HCT116 (cell line): ENCODE measurements around the gene ATF6B.

Experiments used
- EZH2 ChIP-seq: fragments of 200-600 bp; sonication (generic); IDR thresholded peaks from 2 replicates; pipeline ENCODE4 v1.6.1; 2017; ENCODE audit warnings: antibody characterized with exemption, mixed run types
- POLR2AphosphoS5 ChIP-seq: IDR thresholded peaks from 2 replicates; pipeline ENCODE4 v1.6.1; 2011; ENCODE audit warnings: mild to moderate bottlenecking, low read depth, low read length, moderate library complexity
- SP1 ChIP-seq: IDR thresholded peaks from 2 replicates; pipeline ENCODE4 v1.6.1; 2012; ENCODE audit warnings: low read depth
- SRF ChIP-seq: IDR thresholded peaks from 2 replicates; pipeline ENCODE4 v1.6.1; 2012; ENCODE audit warnings: low read depth
- TF ChIP-seq, protein P1 (sequence below), 3 experiments: fragments of 200-600 bp in 1 of 3; sonication (generic) in 1 of 3; IDR thresholded peaks in 2 of 3; conservative IDR thresholded peaks in 1 of 3; 2 replicates each; pipeline ENCODE4 v1.5.1; 2012 to 2017; ENCODE audit warnings: low read depth in 2 of 3, low read length in 2 of 3, antibody characterized with exemption in 1 of 3, borderline replicate concordance in 1 of 3, control low read depth in 1 of 3, mild to moderate bottlenecking in 1 of 3, mixed read lengths in 1 of 3, mixed run types in 1 of 3, moderate library complexity in 1 of 3; ENCODE audit not compliant: insufficient read depth in 1 of 3

DNA sequence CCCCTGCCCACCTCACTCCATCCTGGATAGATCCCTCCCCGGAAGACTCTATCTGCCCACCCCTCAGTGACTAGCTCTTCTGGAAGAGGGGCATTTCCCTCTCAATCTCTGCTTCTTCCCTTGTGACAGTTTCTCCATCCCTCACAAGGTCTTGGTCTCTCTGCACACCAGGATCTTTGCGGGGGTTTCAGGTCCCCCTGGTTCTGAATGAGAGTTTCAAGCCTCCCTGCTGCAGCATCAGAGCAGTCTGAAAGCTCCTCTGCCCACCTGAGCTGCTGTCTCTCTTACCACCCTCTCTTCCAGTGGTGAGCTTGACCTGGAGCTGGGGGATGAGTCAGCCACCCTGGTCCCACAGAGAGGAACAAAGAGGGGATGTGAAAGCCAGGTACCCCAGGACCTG is 43.3 kb downstream of the ATF6B start:
- no peak for TF ChIP-seq SP1
- TF ChIP-seq POLR2AphosphoS5 = no peak
- no peak for TF ChIP-seq SRF
- TF ChIP-seq, protein P1, sequence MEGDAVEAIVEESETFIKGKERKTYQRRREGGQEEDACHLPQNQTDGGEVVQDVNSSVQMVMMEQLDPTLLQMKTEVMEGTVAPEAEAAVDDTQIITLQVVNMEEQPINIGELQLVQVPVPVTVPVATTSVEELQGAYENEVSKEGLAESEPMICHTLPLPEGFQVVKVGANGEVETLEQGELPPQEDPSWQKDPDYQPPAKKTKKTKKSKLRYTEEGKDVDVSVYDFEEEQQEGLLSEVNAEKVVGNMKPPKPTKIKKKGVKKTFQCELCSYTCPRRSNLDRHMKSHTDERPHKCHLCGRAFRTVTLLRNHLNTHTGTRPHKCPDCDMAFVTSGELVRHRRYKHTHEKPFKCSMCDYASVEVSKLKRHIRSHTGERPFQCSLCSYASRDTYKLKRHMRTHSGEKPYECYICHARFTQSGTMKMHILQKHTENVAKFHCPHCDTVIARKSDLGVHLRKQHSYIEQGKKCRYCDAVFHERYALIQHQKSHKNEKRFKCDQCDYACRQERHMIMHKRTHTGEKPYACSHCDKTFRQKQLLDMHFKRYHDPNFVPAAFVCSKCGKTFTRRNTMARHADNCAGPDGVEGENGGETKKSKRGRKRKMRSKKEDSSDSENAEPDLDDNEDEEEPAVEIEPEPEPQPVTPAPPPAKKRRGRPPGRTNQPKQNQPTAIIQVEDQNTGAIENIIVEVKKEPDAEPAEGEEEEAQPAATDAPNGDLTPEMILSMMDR (IDR thresholded peaks at IDR 0.05 in 2 of 3, conservative IDR thresholded peaks at IDR 0.05 in 1 of 3; ENCODE audit: borderline replicate concordance in 1 of 3, insufficient read depth in 1 of 3, low read depth in 2 of 3, low read length in 2 of 3) = no peak
- no peak for TF ChIP-seq EZH2
